NCI-H82 treated with DMSO at 0.1 percent for 48 hours (cell line): Measurements from ENCODE around the gene KIAA0513.
A peak's percentile ranks its signal among the peaks of the same experiment; 100 is the strongest.

Experiments
- DNase-seq: peaks from one replicate; lab custom pipeline; 2025; ENCODE audit not compliant: unreplicated experiment; lab: John Stamatoyannopoulos, UW

KIAA0513 gene

GRCh38 chr16:85027349-85027957 is at the start of gene KIAA0513:
Gene KIAA0513, plus strand, starts transcription at chr16:85027795. Its CDS starts 39,277 bp downstream, at chr16:85067072.
- peak; percentile 58 for DNase-seq

- DNase-seq: no peak
Measured at GRCh38 chr16:84979516-84979915, 48.1 kb upstream of the KIAA0513 start.

- DNase-seq: no peak
Measured at GRCh38 chr16:84982434-84982833, 45.2 kb upstream of the KIAA0513 start.

GRCh38 chr16:84985079-84986065 is 42.2 kb upstream of the KIAA0513 start:
- DNase-seq: no peak

GRCh38 chr16:84986102-84986501 is 41.5 kb upstream of the KIAA0513 start:
- DNase-seq: no peak

GRCh38 chr16:84986879-84987278 is 40.7 kb upstream of the KIAA0513 start:
- no peak for DNase-seq

- no peak for DNase-seq
Measured at GRCh38 chr16:84988328-84989080, 39.1 kb upstream of the KIAA0513 start.

DNA sequence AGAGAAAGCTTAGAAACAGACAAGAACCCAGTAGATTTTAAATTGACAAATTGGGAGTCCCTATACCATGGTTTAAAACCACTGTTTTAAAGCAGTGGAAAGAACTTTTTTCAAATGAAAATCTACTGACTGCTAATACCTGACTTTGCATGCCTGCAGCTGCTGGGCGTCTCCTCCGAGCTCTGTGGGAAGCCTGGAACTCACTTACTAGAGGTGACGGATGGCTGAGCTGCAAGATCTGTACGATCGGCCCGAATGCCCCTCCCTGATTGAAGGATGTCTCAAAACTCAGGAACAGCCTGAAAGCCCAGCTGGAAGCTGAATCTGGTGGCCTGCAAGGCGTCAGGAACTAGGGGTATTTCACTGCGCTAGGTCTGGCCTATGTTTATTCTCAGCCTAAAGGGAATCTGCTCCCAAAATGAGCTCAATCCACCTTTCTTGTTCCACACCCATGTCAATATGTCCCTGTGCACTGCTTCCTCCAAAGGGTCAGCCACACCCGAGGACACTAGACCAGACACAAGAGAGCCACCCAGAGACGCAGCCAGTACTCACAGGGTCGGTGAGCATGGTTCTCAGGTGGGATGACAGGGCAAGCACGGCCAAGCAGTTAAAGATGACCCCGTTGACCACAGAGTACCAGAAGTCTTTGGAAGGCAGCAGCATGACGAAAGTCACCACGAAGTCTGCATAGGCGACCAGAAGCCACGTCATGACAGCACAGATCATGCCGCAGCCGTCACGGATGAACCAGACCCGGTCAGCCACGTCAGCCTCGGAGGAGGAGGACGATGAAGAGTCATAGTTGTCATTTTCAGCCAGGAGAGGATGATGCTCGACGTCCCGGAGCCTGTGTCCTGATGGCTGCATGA is 37.6 kb upstream of the KIAA0513 start:
- no peak for DNase-seq

- DNase-seq: no peak
Measured at GRCh38 chr16:84990782-84991181, 36.8 kb upstream of the KIAA0513 start.

DNA sequence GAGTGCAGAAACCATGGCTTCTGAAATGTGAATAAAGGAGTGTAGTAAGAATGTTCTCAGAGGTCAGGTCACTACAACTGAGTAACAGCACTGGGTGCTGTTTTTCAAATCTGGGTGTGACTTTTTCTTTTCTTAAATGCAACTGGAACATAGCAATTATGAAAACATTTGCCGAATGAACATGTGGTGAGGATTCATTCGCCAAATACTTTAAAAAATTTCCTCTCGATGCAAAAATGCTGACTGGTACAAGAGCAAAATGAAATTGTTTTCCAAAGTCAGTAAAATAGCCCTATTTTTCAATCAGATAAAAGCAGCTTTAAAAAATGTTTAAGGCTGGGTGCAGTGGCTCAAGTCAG is 34.9 kb upstream of the KIAA0513 start:
- no peak for DNase-seq

- no peak for DNase-seq
Measured at GRCh38 chr16:84993926-84994325, 33.7 kb upstream of the KIAA0513 start.

- DNase-seq: no peak
Measured at GRCh38 chr16:84995663-84996062, 31.9 kb upstream of the KIAA0513 start.

GRCh38 chr16:84996365-84996764 is 31.2 kb upstream of the KIAA0513 start:
- peak; percentile 91 for DNase-seq

DNA sequence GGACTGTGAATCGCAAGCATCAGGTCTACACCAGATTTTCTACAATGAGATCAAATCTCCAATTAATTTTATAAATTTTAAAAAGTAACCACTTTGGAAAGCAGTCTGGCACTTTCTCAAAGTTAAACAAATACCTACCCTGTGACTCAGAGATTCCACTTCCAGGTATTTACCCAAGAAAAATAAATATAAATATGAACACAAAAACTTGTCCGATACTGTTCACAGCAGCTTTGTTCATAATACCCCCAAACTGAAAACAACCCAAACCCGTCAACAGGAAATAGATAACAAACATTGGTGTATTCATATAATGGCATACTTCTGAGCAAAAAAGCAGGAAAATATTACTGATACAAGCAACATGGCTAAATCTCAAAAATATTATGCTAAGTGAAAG is 28.4 kb upstream of the KIAA0513 start:
- DNase-seq: no peak

- no peak for DNase-seq
Measured at GRCh38 chr16:84999857-85000480, 27.6 kb upstream of the KIAA0513 start.

GRCh38 chr16:85002099-85002541 is 25.5 kb upstream of the KIAA0513 start:
- no peak for DNase-seq

DNA sequence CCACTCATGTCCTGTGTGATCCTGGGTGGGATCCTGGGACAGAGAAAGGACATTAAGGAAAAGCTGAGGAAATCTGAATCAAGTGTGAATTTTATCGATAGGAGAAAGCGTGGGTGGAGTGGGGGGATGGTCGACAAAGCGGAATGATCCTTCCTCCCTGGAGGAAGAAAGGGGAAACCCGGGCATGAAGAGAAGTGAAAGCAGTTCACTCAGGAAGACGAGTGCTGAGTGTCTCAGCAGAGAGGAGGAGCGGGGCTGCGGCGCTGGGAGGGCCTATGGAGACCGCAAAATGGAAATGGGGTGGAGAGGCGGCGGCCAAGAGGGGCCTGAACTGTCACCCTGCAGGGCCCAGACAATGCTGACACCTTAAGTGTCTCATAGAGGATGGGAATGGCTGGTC is 25.0 kb upstream of the KIAA0513 start:
- DNase-seq: no peak

GRCh38 chr16:85003076-85003475 is 24.5 kb upstream of the KIAA0513 start:
- no peak for DNase-seq

- no peak for DNase-seq
Measured at GRCh38 chr16:85003725-85004586, 23.6 kb upstream of the KIAA0513 start.
